ENCODE results near the gene PAX2. TPM values are rescaled to one million over a fixed set of nuclear protein-coding genes. Genes with fewer than 3 reads are reported as not detected.

The PAX2 gene
- total and polyA plus RNA-seq, 2 of the 8 experiments (the other 6 are each of a cell fraction or from before 2014, with no cell fraction given) = 0.02 TPM; not detected in 1

GRCh38 chr10:100873827-100874326 lies 128.5 kb downstream of the PAX2 start:
- Histone ChIP-seq H4K20me1 (replicated peaks in 1 of 2; ENCODE audit: control insufficient read depth in 1 of 2, insufficient read depth in 2 of 2, low read length in 2 of 2) (peaks cover 0 to 2% of the 10 kb centered on the region in 2 experiments), H3K4me3 (ENCODE audit: extremely low read depth in 1 of 4, insufficient read depth in 2 of 4, low read depth in 3 of 4, low read length in 4 of 4) (no peak overlapping the region), H3K79me2 (ENCODE audit: control insufficient read depth in 1 of 2, insufficient read depth in 2 of 2, low read length in 2 of 2) (no peaks in the 10 kb centered on the region), H3K4ac (replicated peaks; ENCODE audit: insufficient read length, low read depth, low read length) (no peak overlapping the region), H2AK5ac (ENCODE audit: low read depth, low read length) (no peak overlapping the region), H4K5ac (ENCODE audit: insufficient read length, low read depth, low read length) (no peak overlapping the region), H3K79me1 (ENCODE audit: low read depth, low read length) (no peaks in the 10 kb centered on the region), H3K18ac (ENCODE audit: extremely low read depth, low read length) (no peak overlapping the region), H3K9ac (replicated peaks in 1 of 4; ENCODE audit: extremely low read depth in 1 of 4, low read depth in 3 of 4, low read length in 3 of 4) (no peak overlapping the region), H2AFZ (ENCODE audit: low read length) (no peak overlapping the region), H3K14ac (ENCODE audit: insufficient read length) (no peak overlapping the region), H2BK12ac (ENCODE audit: low read depth, low read length) (no peak overlapping the region), H3K23ac (ENCODE audit: insufficient read length) (no peak overlapping the region), H4K91ac (replicated peaks; ENCODE audit: insufficient read length, low read length) (no peak overlapping the region), H4K8ac (ENCODE audit: extremely low read depth, insufficient read depth, low read length) (no peak overlapping the region), H3K36me3 (ENCODE audit: control insufficient read depth in 2 of 4, insufficient read depth in 4 of 4, low read length in 3 of 4) (no peaks in the 10 kb centered on the region), H2BK15ac (ENCODE audit: low read length) (no peak overlapping the region), H2BK5ac (ENCODE audit: low read depth, low read length) (no peak overlapping the region), H3K56ac (replicated peaks; ENCODE audit: insufficient read length, low read depth, low read length) (no peak overlapping the region), H2BK20ac (ENCODE audit: low read length) (no peak overlapping the region), H3K4me1 (replicated peaks in 1 of 4; ENCODE audit: control insufficient read depth in 3 of 4, insufficient read depth in 4 of 4, low read length in 3 of 4) (peaks cover 0 to 12% (median 7%) of the 10 kb centered on the region in 4 experiments; a peak in 5 of 7 replicates), H3K23me2 (ENCODE audit: low read depth, low read length) (no peaks in the 10 kb centered on the region; the same call in 1 of the 2 replicates), H3K9me3 (ENCODE audit: insufficient read depth in 2 of 2, low read depth in 1 of 2, low read length in 1 of 2) (no peaks in the 10 kb centered on the region), H3K27ac (ENCODE audit: low read depth, low read length) (no peak overlapping the region), H2BK120ac (replicated peaks; ENCODE audit: low read depth, low read length) (no peak overlapping the region), H3K4me2 (ENCODE audit: insufficient read depth in 1 of 2, low read depth in 2 of 2, low read length in 2 of 2) (no peak overlapping the region; a peak in 1 of 4 replicates), H3K27me3 (replicated peaks in 1 of 4; ENCODE audit: control insufficient read depth in 3 of 4, extremely low read depth in 1 of 4, insufficient read depth in 3 of 4, low read length in 3 of 4) (peaks cover 0 to 20% (median 9%) of the 10 kb centered on the region in 4 experiments; a peak in 6 of 7 replicates)
- ChIA-PET POLR2A (ENCODE audit: partially characterized antibody) (interaction anchor here (6.6 kb wide), 1 partner anchor 312 kb away, joined by 29 read pairs; no protein-coding TSS in a partner anchor), CTCF (ENCODE audit: partially characterized antibody) (interaction anchor here (0.6 to 10.6 kb wide), 29 partner anchors 8 to 334 kb away, joined by 3 to 110 read pairs (median 4); partner anchors contain the start of gene PAX2)
- FAIRE-seq = no peak
- WGBS, 2 experiments (ENCODE audit: extremely low coverage in 1 of 2, insufficient coverage in 1 of 2, insufficient read length in 1 of 2, insufficient replicate concordance in 2 of 2, low coverage in 1 of 2, low lambda C conversion rate in 2 of 2, missing lambda C conversion rate in 1 of 2) = 70% methylated on average over 11 of the region's 14 CpGs; no CpG with 5 or more reads in 1 of the 2 experiments
- DNase-seq (ENCODE audit: low read depth in 1 of 2, low spot score in 2 of 2) = no peak
- TF ChIP-seq PHF8 (conservative IDR thresholded peaks at IDR 0.05; ENCODE audit: low read depth, low read length) = no peak
- TF ChIP-seq, protein P1, sequence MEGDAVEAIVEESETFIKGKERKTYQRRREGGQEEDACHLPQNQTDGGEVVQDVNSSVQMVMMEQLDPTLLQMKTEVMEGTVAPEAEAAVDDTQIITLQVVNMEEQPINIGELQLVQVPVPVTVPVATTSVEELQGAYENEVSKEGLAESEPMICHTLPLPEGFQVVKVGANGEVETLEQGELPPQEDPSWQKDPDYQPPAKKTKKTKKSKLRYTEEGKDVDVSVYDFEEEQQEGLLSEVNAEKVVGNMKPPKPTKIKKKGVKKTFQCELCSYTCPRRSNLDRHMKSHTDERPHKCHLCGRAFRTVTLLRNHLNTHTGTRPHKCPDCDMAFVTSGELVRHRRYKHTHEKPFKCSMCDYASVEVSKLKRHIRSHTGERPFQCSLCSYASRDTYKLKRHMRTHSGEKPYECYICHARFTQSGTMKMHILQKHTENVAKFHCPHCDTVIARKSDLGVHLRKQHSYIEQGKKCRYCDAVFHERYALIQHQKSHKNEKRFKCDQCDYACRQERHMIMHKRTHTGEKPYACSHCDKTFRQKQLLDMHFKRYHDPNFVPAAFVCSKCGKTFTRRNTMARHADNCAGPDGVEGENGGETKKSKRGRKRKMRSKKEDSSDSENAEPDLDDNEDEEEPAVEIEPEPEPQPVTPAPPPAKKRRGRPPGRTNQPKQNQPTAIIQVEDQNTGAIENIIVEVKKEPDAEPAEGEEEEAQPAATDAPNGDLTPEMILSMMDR (IDR thresholded peaks at IDR 0.05; ENCODE audit: control extremely low read depth in 1 of 3, insufficient read depth in 1 of 3, low read depth in 1 of 3, low read length in 3 of 3) = peak in 1 of 3 experiments; percentile 4; a peak in 1 of 4 replicates

Measured in H1 (cell line).